ENCODE measurements around the gene EVI2B. TPM values are rescaled to one million over a fixed set of nuclear protein-coding genes. Genes with fewer than 3 reads are reported as not detected.

The EVI2B gene
- total RNA-seq, 1 experiment from 2014 or later, result 0.20 TPM

DNA sequence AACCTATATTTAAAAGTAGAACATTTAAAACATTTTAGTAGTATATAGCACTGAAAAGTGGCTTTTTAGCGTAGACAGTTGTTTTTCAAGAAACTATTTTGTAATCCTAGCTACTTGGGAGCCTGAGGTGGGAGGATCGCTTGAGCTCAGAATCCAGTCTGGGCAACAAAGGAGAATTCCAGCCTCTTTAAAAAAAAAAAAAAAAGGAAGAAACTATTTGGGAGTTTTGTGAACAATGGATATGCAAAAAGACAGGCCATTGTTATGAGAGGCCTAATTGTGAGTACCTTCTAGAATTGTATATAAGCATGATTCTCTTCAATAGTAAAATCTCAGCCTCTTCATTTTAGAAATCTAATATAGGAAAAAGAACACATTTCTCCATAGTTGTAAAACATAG is 34.5 kb downstream of the EVI2B start:
- intact Hi-C loops (cut with micrococcal nuclease), result no loop called here
- no peaks in the 10 kb centered on the region; a peak in 1 of 4 replicates for H3K36me3 ChIP-seq (ENCODE audit: control insufficient read depth in 1 of 2, insufficient read depth in 2 of 2, low read length in 2 of 2)
- no peaks in the 10 kb centered on the region for H3K9me2 ChIP-seq (ENCODE audit: insufficient read depth)
- no peak overlapping the region for H3K4me2 ChIP-seq (ENCODE audit: low read length)
- no peak for ATAC-seq
- ChIA-PET CTCF (no interaction called here), RAD21 (ENCODE audit: low non-redundant PET in 1 of 2, low total read pairs in 2 of 2, uncharacterized antibody in 2 of 2, unreplicated experiment in 2 of 2) (no interaction called here), POLR2A (no interaction called here)
- no peak overlapping the region for H3K4me3 ChIP-seq (replicated peaks in 1 of 2; ENCODE audit: low read depth in 1 of 2, low read length in 2 of 2)
- H3K9ac ChIP-seq (ENCODE audit: low read length), result no peak overlapping the region
- H3K79me2 ChIP-seq (ENCODE audit: insufficient read depth, low read length), result no peaks in the 10 kb centered on the region
- no peaks in the 10 kb centered on the region for H3K9me3 ChIP-seq (ENCODE audit: control insufficient read depth in 1 of 2, insufficient read depth in 1 of 2, low read depth in 1 of 2, low read length in 2 of 2)
- no peak for DNase-seq (ENCODE audit: low read depth, low spot score)
- no peaks in the 10 kb centered on the region for H3K27me3 ChIP-seq (ENCODE audit: insufficient read depth, low read length)
- no peaks in the 10 kb centered on the region for H3K4me1 ChIP-seq (ENCODE audit: control insufficient read depth in 1 of 2, insufficient read depth in 2 of 2, low read length in 2 of 2)
- H3K27ac ChIP-seq (ENCODE audit: low read depth, low read length), result no peak overlapping the region
- no peaks in the 10 kb centered on the region for H4K20me1 ChIP-seq (ENCODE audit: insufficient read depth)
- BruUV-seq (replicated peaks), result no TSS peak
- TF ChIP-seq JUND (IDR thresholded peaks at IDR 0.05), result no peak
- no peak for TF ChIP-seq EGR1 (IDR thresholded peaks at IDR 0.05; ENCODE audit: low read depth)
- no peak for TF ChIP-seq SRF (IDR thresholded peaks at IDR 0.05; ENCODE audit: low read depth)
- TF ChIP-seq SIN3A (IDR thresholded peaks at IDR 0.05; ENCODE audit: low read depth), result no peak
- TF ChIP-seq SP1 (IDR thresholded peaks at IDR 0.05; ENCODE audit: low read depth), result no peak
- TF ChIP-seq, protein P1, sequence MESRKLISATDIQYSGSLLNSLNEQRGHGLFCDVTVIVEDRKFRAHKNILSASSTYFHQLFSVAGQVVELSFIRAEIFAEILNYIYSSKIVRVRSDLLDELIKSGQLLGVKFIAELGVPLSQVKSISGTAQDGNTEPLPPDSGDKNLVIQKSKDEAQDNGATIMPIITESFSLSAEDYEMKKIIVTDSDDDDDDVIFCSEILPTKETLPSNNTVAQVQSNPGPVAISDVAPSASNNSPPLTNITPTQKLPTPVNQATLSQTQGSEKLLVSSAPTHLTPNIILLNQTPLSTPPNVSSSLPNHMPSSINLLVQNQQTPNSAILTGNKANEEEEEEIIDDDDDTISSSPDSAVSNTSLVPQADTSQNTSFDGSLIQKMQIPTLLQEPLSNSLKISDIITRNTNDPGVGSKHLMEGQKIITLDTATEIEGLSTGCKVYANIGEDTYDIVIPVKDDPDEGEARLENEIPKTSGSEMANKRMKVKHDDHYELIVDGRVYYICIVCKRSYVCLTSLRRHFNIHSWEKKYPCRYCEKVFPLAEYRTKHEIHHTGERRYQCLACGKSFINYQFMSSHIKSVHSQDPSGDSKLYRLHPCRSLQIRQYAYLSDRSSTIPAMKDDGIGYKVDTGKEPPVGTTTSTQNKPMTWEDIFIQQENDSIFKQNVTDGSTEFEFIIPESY (IDR thresholded peaks at IDR 0.05; ENCODE audit: extremely low read depth, insufficient replicate concordance, low read length), result no peak
- no peak for TF ChIP-seq POLR2A (IDR thresholded peaks at IDR 0.05; ENCODE audit: borderline replicate concordance, extremely low read depth, insufficient read depth, insufficient read length)
- TF ChIP-seq MAX (IDR thresholded peaks at IDR 0.05), result no peak
- no peak for TF ChIP-seq RAD21 (IDR thresholded peaks at IDR 0.05; ENCODE audit: low read depth)
- no peak for TF ChIP-seq FOSL1 (IDR thresholded peaks at IDR 0.05; ENCODE audit: low read depth)
- H2AFZ ChIP-seq (ENCODE audit: low read depth, low read length, poor library complexity, severe bottlenecking), result no peak overlapping the region

GRCh38 chr17:31275116-31275515 is 38.7 kb downstream of the EVI2B start:
- RAD21 ChIA-PET (ENCODE audit: low non-redundant PET in 1 of 2, low total read pairs in 2 of 2, uncharacterized antibody in 2 of 2, unreplicated experiment in 2 of 2), result no interaction called here
- ATAC-seq (no peak), DNase-seq (ENCODE audit: low read depth, low spot score) (no peak)
- Histone ChIP-seq H3K36me3 (ENCODE audit: control insufficient read depth in 1 of 2, insufficient read depth in 2 of 2, low read length in 2 of 2) (no peaks in the 10 kb centered on the region; a peak in 1 of 4 replicates), H2AFZ (ENCODE audit: low read depth, low read length, poor library complexity, severe bottlenecking) (no peak overlapping the region), H4K20me1 (ENCODE audit: insufficient read depth) (no peaks in the 10 kb centered on the region), H3K4me3 (replicated peaks in 1 of 2; ENCODE audit: low read depth in 1 of 2, low read length in 2 of 2) (no peak overlapping the region), H3K4me1 (ENCODE audit: control insufficient read depth in 1 of 2, insufficient read depth in 2 of 2, low read length in 2 of 2) (peaks cover 0 to 2% of the 10 kb centered on the region in 2 experiments; a peak in 1 of 4 replicates), H3K27ac (ENCODE audit: low read depth, low read length) (no peak overlapping the region), H3K9me2 (ENCODE audit: insufficient read depth) (peaks cover 4% of the 10 kb centered on the region; the same call in 1 of the 2 replicates), H3K27me3 (ENCODE audit: insufficient read depth, low read length) (no peaks in the 10 kb centered on the region), H3K4me2 (ENCODE audit: low read length) (no peak overlapping the region), H3K9ac (ENCODE audit: low read length) (no peak overlapping the region), H3K79me2 (ENCODE audit: insufficient read depth, low read length) (no peaks in the 10 kb centered on the region), H3K9me3 (ENCODE audit: control insufficient read depth in 1 of 2, insufficient read depth in 1 of 2, low read depth in 1 of 2, low read length in 2 of 2) (no peaks in the 10 kb centered on the region)
- POLR2A ChIA-PET, result no interaction called here
- no TSS peak for BruUV-seq (replicated peaks)
- CTCF ChIA-PET, result no interaction called here
- intact Hi-C loops (cut with micrococcal nuclease), result no loop called here
- TF ChIP-seq POLR2A (IDR thresholded peaks at IDR 0.05; ENCODE audit: borderline replicate concordance, extremely low read depth, insufficient read depth, insufficient read length) (no peak), EGR1 (IDR thresholded peaks at IDR 0.05; ENCODE audit: low read depth) (no peak), EZH2phosphoT487 (IDR thresholded peaks at IDR 0.05; ENCODE audit: borderline replicate concordance) (no peak), CEBPB (IDR thresholded peaks at IDR 0.05; ENCODE audit: low read depth) (no peak), ELF1 (IDR thresholded peaks at IDR 0.05; ENCODE audit: borderline replicate concordance, low read depth) (no peak), FOSL1 (IDR thresholded peaks at IDR 0.05; ENCODE audit: low read depth) (no peak), YY1 (IDR thresholded peaks at IDR 0.05; ENCODE audit: extremely low read depth, insufficient replicate concordance, low read depth, low read length) (no peak), SP1 (IDR thresholded peaks at IDR 0.05; ENCODE audit: low read depth) (no peak), POLR2AphosphoS5 (IDR thresholded peaks at IDR 0.05; ENCODE audit: low read depth, low read length) (no peak)
- TF ChIP-seq, protein P1 (IDR thresholded peaks at IDR 0.05; ENCODE audit: extremely low read depth, insufficient replicate concordance, low read length), result no peak
